ENCODE data around the gene CGNL1.

- TF ChIP-seq, protein P1, sequence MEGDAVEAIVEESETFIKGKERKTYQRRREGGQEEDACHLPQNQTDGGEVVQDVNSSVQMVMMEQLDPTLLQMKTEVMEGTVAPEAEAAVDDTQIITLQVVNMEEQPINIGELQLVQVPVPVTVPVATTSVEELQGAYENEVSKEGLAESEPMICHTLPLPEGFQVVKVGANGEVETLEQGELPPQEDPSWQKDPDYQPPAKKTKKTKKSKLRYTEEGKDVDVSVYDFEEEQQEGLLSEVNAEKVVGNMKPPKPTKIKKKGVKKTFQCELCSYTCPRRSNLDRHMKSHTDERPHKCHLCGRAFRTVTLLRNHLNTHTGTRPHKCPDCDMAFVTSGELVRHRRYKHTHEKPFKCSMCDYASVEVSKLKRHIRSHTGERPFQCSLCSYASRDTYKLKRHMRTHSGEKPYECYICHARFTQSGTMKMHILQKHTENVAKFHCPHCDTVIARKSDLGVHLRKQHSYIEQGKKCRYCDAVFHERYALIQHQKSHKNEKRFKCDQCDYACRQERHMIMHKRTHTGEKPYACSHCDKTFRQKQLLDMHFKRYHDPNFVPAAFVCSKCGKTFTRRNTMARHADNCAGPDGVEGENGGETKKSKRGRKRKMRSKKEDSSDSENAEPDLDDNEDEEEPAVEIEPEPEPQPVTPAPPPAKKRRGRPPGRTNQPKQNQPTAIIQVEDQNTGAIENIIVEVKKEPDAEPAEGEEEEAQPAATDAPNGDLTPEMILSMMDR (IDR thresholded peaks at IDR 0.05), result no peak
- TF ChIP-seq EZH2phosphoT487 (IDR thresholded peaks at IDR 0.05) (no peak), EZH2 (IDR thresholded peaks at IDR 0.05) (no peak)
Measured at GRCh38 chr15:57443486-57443885, 67.2 kb downstream of the CGNL1 start.
